H54 (cell line): ENCODE measurements around the gene ZNF385B.

Experiments used
- DNase-seq: peaks from one replicate; pipeline ENCODE4 v3.0.0; 2011; ENCODE audit warnings: low spot score, mixed read lengths; ENCODE audit not compliant: insufficient read length
- FAIRE-seq: peaks from 3 replicates; lab custom pipeline; 2011; peaks lifted over from hg19 to GRCh38; lab: Jason Lieb, UNC
- POLR2A ChIP-seq: IDR thresholded peaks from 2 replicates; pipeline ENCODE4 v1.6.1; 2011; ENCODE audit warnings: low read depth, mild to moderate bottlenecking, low read length

The ZNF385B gene

DNA sequence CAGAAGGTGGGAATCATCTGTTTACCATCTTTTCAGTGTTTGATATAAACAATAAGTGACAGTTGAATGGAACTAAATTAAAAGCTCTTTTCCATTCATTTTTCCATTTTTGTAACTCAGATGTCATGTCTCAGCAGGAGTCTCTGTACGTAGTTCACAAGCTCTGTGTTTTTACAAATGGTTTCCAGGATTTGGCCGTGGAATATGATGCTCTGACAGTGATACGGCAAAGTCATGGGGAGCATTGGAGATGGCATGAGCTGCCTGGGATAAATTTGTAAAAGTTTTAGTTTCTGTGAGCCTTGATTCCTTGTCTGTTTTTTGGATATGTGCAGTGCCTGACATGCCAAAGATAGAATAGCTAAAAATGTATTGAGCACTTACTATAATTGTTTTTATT lies 428.7 kb downstream of the ZNF385B start:
- no peak for FAIRE-seq
- no peak for DNase-seq
- TF ChIP-seq POLR2A: no peak

DNA sequence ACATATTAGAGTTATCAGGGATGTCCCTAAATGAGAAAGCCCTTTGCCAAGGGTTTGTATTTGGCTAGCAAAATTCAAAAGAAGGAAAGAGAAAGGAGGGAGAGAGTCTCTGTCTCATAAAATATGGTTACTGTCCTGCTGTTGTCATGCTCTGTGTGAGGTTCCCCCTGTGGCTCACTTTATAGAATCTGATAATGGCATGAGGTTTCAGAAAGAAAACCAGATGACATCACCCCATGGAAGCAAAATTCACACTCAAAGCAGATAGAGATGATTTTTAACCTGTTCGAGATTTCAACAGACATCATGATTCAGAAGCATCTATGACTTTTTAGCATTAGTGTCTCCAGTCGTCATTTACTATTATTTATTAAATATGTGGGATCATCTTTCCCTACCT lies 431.8 kb downstream of the ZNF385B start:
- DNase-seq: no peak
- no peak for FAIRE-seq
- TF ChIP-seq POLR2A: no peak

- no peak for TF ChIP-seq POLR2A
- no peak for FAIRE-seq
- no peak for DNase-seq
These were observed 432.3 kb downstream of the ZNF385B start for GRCh38 chr2:179429060-179429471.

GRCh38 chr2:179428649-179429048 lies 432.8 kb downstream of the ZNF385B start:
- no peak for FAIRE-seq
- no peak for DNase-seq
- TF ChIP-seq POLR2A: no peak

DNA sequence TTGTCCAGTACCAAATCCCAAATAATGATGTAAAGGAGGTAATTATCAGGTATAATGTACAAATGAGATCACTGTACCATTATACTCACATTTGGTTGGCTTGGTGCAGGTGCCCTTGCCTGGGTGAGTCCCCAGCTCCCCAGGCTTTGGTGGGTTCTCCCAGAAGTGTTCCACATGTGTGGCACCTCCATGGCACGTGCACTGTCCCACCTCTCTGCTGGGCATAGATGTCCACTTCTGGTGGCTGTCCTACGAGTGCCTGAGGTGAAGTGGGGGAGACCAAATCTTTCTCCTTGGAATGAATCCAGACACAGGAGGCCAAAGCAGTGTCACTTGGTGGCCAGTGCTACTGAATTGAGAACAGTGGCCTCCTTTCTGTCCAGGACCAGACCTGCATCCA lies 434.3 kb downstream of the ZNF385B start:
- no peak for TF ChIP-seq POLR2A
- FAIRE-seq (no peak), DNase-seq (no peak)

DNA sequence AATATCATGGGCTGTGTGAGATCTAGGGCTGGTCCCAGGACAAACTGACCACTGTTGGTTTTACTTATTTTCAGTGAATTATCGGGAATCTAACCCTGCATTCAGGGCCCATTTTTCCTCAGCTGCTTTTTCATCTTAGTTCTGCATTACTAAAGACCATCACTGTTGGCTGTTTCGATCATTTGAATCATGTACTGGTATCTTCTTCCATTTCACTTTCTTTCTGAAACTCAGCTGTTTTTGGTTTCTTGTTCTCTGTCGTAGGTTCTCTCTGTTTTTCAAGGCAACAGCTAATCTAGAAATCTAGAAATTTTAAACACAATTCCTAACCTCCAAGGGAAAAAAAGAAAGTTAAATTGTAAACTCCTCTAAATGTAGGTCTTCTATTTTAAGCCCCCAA lies 436.8 kb downstream of the ZNF385B start:
- no peak for TF ChIP-seq POLR2A
- no peak for DNase-seq
- FAIRE-seq: no peak

DNA sequence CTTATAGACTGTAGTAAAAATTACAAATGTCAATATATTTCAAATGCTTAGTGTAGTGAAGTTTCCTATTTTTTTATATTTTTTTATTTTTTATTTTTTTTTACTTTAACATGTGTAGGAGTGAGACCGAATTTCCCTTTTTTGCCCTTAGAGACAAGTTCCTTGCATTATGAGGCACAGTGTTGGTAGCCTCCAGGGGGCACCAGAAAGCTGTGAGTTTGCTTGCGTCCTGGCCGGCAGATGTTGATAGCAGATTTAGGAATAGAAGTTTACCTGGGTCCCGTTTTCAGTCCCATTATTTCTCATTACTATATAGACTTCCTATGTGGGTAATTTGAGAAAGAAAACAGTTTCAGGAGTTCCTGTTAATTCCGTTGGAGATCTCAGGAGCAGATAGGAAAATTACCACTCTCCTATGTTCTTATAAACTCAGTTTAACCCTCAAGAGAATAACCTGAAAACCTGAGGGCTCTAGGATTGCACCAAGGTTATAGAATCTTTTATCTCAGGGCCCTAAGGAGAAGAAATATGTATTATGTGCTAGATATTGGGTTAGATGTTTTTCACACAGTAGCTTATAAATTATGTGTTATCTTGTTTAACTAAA lies 439.3 kb downstream of the ZNF385B start:
- FAIRE-seq (peak; percentile 52), DNase-seq (no peak)
- no peak for TF ChIP-seq POLR2A

DNA sequence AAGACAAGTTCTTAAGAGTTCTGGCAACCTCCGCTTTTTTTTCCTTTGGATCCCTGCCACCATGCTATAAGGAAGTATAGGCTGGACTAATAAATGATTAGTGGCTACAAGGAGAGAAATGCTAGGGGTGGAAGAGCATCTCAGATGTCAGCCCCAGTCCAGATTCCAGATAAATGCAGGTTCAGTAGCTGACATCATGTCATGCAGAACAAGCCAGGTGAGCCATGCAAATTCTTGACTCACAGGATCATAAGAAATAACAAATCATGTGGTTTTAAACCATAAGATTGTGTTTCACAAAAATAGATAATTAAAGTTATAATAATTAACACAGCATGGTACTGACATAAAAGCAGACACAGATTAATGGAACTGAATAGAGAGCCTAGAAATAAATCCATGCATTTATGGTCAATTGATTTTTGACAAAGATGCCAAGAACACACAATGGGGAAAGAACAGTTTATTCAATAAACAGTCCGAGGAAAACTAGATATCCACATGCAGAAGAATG lies 443.9 kb downstream of the ZNF385B start:
- TF ChIP-seq POLR2A: no peak
- FAIRE-seq (no peak), DNase-seq (no peak)

DNA sequence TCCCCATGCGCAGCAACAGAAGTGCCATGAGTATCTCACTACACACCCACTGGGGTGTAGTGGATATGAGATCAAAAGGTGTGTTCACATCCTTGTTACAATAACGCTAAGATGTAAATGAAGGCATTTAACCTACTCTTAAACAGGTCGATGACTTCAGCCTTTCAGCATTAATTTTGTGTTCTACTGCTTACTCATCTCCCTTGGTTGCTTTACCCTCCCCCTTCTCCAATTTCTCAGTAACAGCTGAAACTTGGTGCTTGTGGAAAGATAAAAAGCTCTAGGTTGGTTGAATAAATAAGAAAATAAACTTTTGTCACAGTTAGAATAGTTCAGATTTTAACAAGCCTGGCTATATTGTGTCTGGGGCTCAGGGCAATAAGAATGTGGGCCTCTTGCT lies 449.3 kb downstream of the ZNF385B start:
- FAIRE-seq (no peak), DNase-seq (no peak)
- TF ChIP-seq POLR2A: no peak

GRCh38 chr2:179410552-179411356 lies 450.7 kb downstream of the ZNF385B start:
- DNase-seq: peak; percentile 9
- FAIRE-seq: peak; percentile 92
- TF ChIP-seq POLR2A: no peak

GRCh38 chr2:179403624-179404023 lies 457.8 kb downstream of the ZNF385B start:
- TF ChIP-seq POLR2A: no peak
- DNase-seq: no peak
- no peak for FAIRE-seq

GRCh38 chr2:179393481-179393880 lies 467.9 kb downstream of the ZNF385B start:
- FAIRE-seq (no peak), DNase-seq (no peak)
- TF ChIP-seq POLR2A: no peak
